IMR-90 (cell line): ENCODE measurements around the gene CCDC7.

Experiments used
- BHLHE40 ChIP-seq: fragments of 150-350 bp; IDR thresholded peaks from 2 replicates; pipeline ENCODE4 v1.6.1; 2016; ENCODE audit warnings: mild to moderate bottlenecking, low read depth, low read length
- CEBPB ChIP-seq: IDR thresholded peaks from 2 replicates; pipeline ENCODE4 v1.6.1; 2012; ENCODE audit warnings: low read depth, low read length, improper control_type of control experiment
- ELK1 ChIP-seq: fragments of 150-350 bp; IDR thresholded peaks from 2 replicates; pipeline ENCODE4 v1.6.1; 2016; ENCODE audit warnings: low read depth, mild to moderate bottlenecking, low read length, moderate library complexity, borderline replicate concordance
- FOS ChIP-seq: fragments of 150-350 bp; IDR thresholded peaks from 2 replicates; pipeline ENCODE4 v1.6.1; 2016; ENCODE audit warnings: low read depth, low read length
- MAFK ChIP-seq: IDR thresholded peaks from 2 replicates; pipeline ENCODE4 v1.6.1; 2012; ENCODE audit warnings: low read depth, low read length, improper control_type of control experiment
- MAZ ChIP-seq: IDR thresholded peaks from 2 replicates; pipeline ENCODE4 v1.6.1; 2012; ENCODE audit warnings: low read depth, mild to moderate bottlenecking, low read length, improper control_type of control experiment, moderate library complexity, borderline replicate concordance
- NFE2L2 ChIP-seq: fragments of 150-350 bp; IDR thresholded peaks from 2 replicates; pipeline ENCODE4 v1.6.1; 2016; ENCODE audit warnings: low read depth, mild to moderate bottlenecking, low read length
- POLR2A ChIP-seq: IDR thresholded peaks from 2 replicates; pipeline ENCODE4 v1.6.1; 2012; ENCODE audit warnings: mild to moderate bottlenecking, low read depth, low read length
- RAD21 ChIP-seq: IDR thresholded peaks from 2 replicates; pipeline ENCODE4 v1.6.1; 2012; ENCODE audit warnings: low read length, improper control_type of control experiment
- RFX5 ChIP-seq: IDR thresholded peaks from 2 replicates; pipeline ENCODE4 v1.8.0; 2012; ENCODE audit warnings: low read depth, mild to moderate bottlenecking, low read length, moderate library complexity
- TF ChIP-seq, protein P1 (sequence below): conservative IDR thresholded peaks from 2 replicates; pipeline ENCODE4 v1.5.1; 2012; ENCODE audit warnings: mild to moderate bottlenecking, low read depth, low read length, improper control_type of control experiment
- TF ChIP-seq, protein P2 (sequence below): fragments of 150-350 bp; IDR thresholded peaks from 2 replicates; pipeline ENCODE4 v1.6.1; 2017; ENCODE audit warnings: mild to moderate bottlenecking, antibody characterized with exemption, low read length, low read depth

GRCh38 chr10:32437334-32437733, 8.6 kb upstream of the CCDC7 start:
- TF ChIP-seq, protein P1, sequence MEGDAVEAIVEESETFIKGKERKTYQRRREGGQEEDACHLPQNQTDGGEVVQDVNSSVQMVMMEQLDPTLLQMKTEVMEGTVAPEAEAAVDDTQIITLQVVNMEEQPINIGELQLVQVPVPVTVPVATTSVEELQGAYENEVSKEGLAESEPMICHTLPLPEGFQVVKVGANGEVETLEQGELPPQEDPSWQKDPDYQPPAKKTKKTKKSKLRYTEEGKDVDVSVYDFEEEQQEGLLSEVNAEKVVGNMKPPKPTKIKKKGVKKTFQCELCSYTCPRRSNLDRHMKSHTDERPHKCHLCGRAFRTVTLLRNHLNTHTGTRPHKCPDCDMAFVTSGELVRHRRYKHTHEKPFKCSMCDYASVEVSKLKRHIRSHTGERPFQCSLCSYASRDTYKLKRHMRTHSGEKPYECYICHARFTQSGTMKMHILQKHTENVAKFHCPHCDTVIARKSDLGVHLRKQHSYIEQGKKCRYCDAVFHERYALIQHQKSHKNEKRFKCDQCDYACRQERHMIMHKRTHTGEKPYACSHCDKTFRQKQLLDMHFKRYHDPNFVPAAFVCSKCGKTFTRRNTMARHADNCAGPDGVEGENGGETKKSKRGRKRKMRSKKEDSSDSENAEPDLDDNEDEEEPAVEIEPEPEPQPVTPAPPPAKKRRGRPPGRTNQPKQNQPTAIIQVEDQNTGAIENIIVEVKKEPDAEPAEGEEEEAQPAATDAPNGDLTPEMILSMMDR: no peak
- TF ChIP-seq POLR2A (no peak), RAD21 (no peak), BHLHE40 (no peak), RFX5 (no peak), FOS (no peak), MAZ (no peak), NFE2L2 (no peak), MAFK (no peak), ELK1 (no peak), CEBPB (no peak)
- TF ChIP-seq, protein P2, sequence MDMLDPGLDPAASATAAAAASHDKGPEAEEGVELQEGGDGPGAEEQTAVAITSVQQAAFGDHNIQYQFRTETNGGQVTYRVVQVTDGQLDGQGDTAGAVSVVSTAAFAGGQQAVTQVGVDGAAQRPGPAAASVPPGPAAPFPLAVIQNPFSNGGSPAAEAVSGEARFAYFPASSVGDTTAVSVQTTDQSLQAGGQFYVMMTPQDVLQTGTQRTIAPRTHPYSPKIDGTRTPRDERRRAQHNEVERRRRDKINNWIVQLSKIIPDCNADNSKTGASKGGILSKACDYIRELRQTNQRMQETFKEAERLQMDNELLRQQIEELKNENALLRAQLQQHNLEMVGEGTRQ: no peak
